B cell (primary cell): ENCODE data around the gene SREBF1. TPM values are rescaled to one million over a fixed set of nuclear protein-coding genes. Genes with fewer than 3 reads are reported as not detected.

ENCODE experiments used
- ATAC-seq: fragments of 200-7000 bp; cut with Tn5 transposase; one replicate; pipeline ENCODE4 v1.10.0; 2021; ENCODE audit warnings: low read depth, mild to moderate bottlenecking, moderate number of reproducible peaks, moderate library complexity
- CTCF ChIA-PET: fragments of 350-600 bp; sonication (Branson Sonifier 250); formaldehyde crosslinking; loops from one replicate; lab custom pipeline; 2021; ENCODE audit warnings: antibody characterized with exemption, inconsistent platforms; lab: Charles Lee
- POLR2A ChIA-PET: fragments of 350-600 bp; sonication (Branson Sonifier 250); formaldehyde crosslinking; loops from one replicate; lab custom pipeline; 2021; ENCODE audit warnings: antibody characterized with exemption; lab: Charles Lee
- DNase-seq: peaks from one replicate; pipeline ENCODE4 v3.0.0; 2013
- H2AFZ ChIP-seq: 2 replicates; pipeline ENCODE4 v1.6.1; 2012; ENCODE audit warnings: mild to moderate bottlenecking, low read depth, low read length; ENCODE audit not compliant: insufficient read depth, poor library complexity, severe bottlenecking
- H3K27ac ChIP-seq, 2 donors: 1 replicate in 1 of 2; 2 replicates in 1 of 2; pipeline ENCODE4 v1.5.1; 2012 to 2013; ENCODE audit warnings: low read length in 2 of 2, mild to moderate bottlenecking in 2 of 2, moderate library complexity in 1 of 2
- H3K27me3 ChIP-seq, 4 experiments: fragments of 200-600 bp in 1 of 4; sonication (generic) in 1 of 4; replicated peaks in 1 of 4; 1 replicate in 2 of 4; 2 replicates in 2 of 4; pipeline versions ENCODE4 v1.6.1 to v1.7.0; 2013 to 2016; ENCODE audit warnings: low read length in 3 of 4, mild to moderate bottlenecking in 2 of 4, mixed read lengths in 1 of 4, moderate library complexity in 1 of 4; ENCODE audit not compliant: insufficient read depth in 4 of 4, control insufficient read depth in 3 of 4; ENCODE audit errors: control extremely low read depth in 1 of 4
- H3K36me3 ChIP-seq, 2 experiments: replicated peaks in 1 of 2; 1 replicate in 1 of 2; 2 replicates in 1 of 2; pipeline versions ENCODE4 v1.6.1 to v1.7.1; 2013; ENCODE audit warnings: low read length in 1 of 2; ENCODE audit not compliant: insufficient read depth in 2 of 2, control insufficient read depth in 1 of 2; ENCODE audit errors: control extremely low read depth in 1 of 2, extremely low read depth in 1 of 2
- H3K4me1 ChIP-seq, 2 donors: fragments of 200-600 bp in 1 of 2; sonication (generic) in 1 of 2; 1 replicate in 1 of 2; 2 replicates in 1 of 2; pipeline versions ENCODE4 v1.5.1 to v1.6.1; 2013 to 2017; ENCODE audit warnings: low read length in 2 of 2; ENCODE audit not compliant: control insufficient read depth in 2 of 2, insufficient read depth in 2 of 2
- H3K4me2 ChIP-seq: replicated peaks from 2 replicates; pipeline ENCODE3; 2012; ENCODE audit warnings: mild to moderate bottlenecking, low read depth, low read length; ENCODE audit not compliant: poor library complexity, severe bottlenecking
- H3K4me3 ChIP-seq, 5 experiments: fragments of 200-600 bp in 1 of 5; sonication (generic) in 1 of 5; 1 replicate in 3 of 5; 2 replicates in 2 of 5; pipeline versions ENCODE4 v1.5.1 to v1.7.0; 2011 to 2016; ENCODE audit warnings: low read length in 4 of 5, mild to moderate bottlenecking in 4 of 5, low read depth in 2 of 5, control low read depth in 1 of 5, moderate library complexity in 1 of 5; ENCODE audit not compliant: insufficient read depth in 1 of 5; ENCODE audit errors: control extremely low read depth in 1 of 5, extremely low read depth in 1 of 5
- H3K79me2 ChIP-seq: fragments of 200-600 bp; sonication (generic); one replicate; pipeline ENCODE4 v1.6.0; 2016; ENCODE audit warnings: low read length; ENCODE audit not compliant: control insufficient read depth, insufficient read depth
- H3K9ac ChIP-seq: fragments of 200-600 bp; sonication (generic); 2 replicates; pipeline ENCODE4 v1.6.1; 2017; ENCODE audit warnings: mild to moderate bottlenecking, low read length, moderate library complexity
- H3K9me3 ChIP-seq, 3 donors: one replicate each; pipeline versions ENCODE4 v1.6.1 to v1.7.1; 2013; ENCODE audit warnings: low read length in 2 of 3; ENCODE audit not compliant: control insufficient read depth in 2 of 3, insufficient read depth in 1 of 3; ENCODE audit errors: control extremely low read depth in 1 of 3
- H4K20me1 ChIP-seq: 2 replicates; pipeline ENCODE4 v1.6.0; 2012; ENCODE audit warnings: mild to moderate bottlenecking, low read length; ENCODE audit not compliant: insufficient read depth, control insufficient read depth, poor library complexity, severe bottlenecking
- H3K27ac Mint-ChIP-seq: one replicate; pipeline ENCODE4 v1.8.0; 2021; ENCODE audit warnings: mixed read lengths
- H3K27me3 Mint-ChIP-seq: one replicate; pipeline ENCODE4 v1.8.0; 2021; ENCODE audit warnings: mixed read lengths
- H3K4me1 Mint-ChIP-seq: one replicate; pipeline ENCODE4 v1.8.0; 2021; ENCODE audit warnings: mixed read lengths
- H3K4me3 Mint-ChIP-seq: one replicate; pipeline ENCODE4 v1.8.0; 2021; ENCODE audit warnings: mixed read lengths
- H3K9me3 Mint-ChIP-seq: one replicate; pipeline ENCODE4 v1.8.0; 2022; ENCODE audit warnings: mixed read lengths; ENCODE audit not compliant: insufficient read depth
- CTCF ChIP-seq: fragments of 200-600 bp; IDR thresholded peaks from one replicate; pipeline ENCODE4 v1.8.0; 2022; ENCODE audit warnings: antibody characterized with exemption, mild to moderate bottlenecking
- EZH2 ChIP-seq: IDR thresholded peaks from 2 replicates; pipeline ENCODE4 v1.6.1; 2012; ENCODE audit warnings: borderline replicate concordance, low read depth, mild to moderate bottlenecking, moderate library complexity, low read length; ENCODE audit not compliant: insufficient read depth, poor library complexity, severe bottlenecking
- WGBS: methylation state at CpG from one replicate; pipeline ENCODE4 v1.1.5; 2013; ENCODE audit warnings: missing lambda C conversion rate; ENCODE audit not compliant: insufficient coverage; 5-methylcytosine and 5-hydroxymethylcytosine counted together
- intact Hi-C: fragments of 100-400 bp; cut with micrococcal nuclease; formaldehyde crosslinking; loops from one replicate; pipeline ENCODE4 v1.10.0; 2022
- polyA plus RNA-seq: library from polyadenylated mRNA; depleted of rRNA; stranded (reverse); fragments of >200 nt; gene quantifications from 2 replicates; pipeline ENCODE4 v1.2.3, GENCODE V29; 2012
- total RNA-seq, 2 donors: library from RNA; stranded (reverse); fragments of 120-200 nt in 1 of 2; gene quantifications; 1 replicate in 1 of 2; 2 replicates in 1 of 2; pipeline versions ENCODE4 v1.2.3 to v1.2.4, GENCODE V29; 2013 to 2022

Gene SREBF1
- total and polyA plus RNA-seq, 2 donors (not counting 1 experiment from before 2014, with no cell fraction given): 21.6 to 34.9 TPM

- peaks cover 14% of the 10 kb centered on the region for H4K20me1 ChIP-seq
- peaks cover 7% of the 10 kb centered on the region for H3K4me1 Mint-ChIP-seq
- no peak overlapping the region for H3K9ac ChIP-seq
- no peak overlapping the region for H2AFZ ChIP-seq
- no peak overlapping the region for H3K4me2 ChIP-seq
- H3K4me3 ChIP-seq: no peak overlapping the region
- WGBS: 96% methylated on average over 52 of the region's 68 CpGs
- no peaks in the 10 kb centered on the region for H3K9me3 ChIP-seq
- intact Hi-C loops: no loop called here
- H3K4me1 ChIP-seq: peaks cover 0 to 9% of the 10 kb centered on the region in 2 donors
- no peaks in the 10 kb centered on the region for H3K9me3 Mint-ChIP-seq
- no peaks in the 10 kb centered on the region for H3K79me2 ChIP-seq
- ATAC-seq: no peak
- H3K4me3 Mint-ChIP-seq: no peak overlapping the region
- ChIA-PET POLR2A (interaction anchor here (1.0 kb wide), 1 partner anchor 127 kb away, joined by 3 read pairs; no protein-coding TSS in a partner anchor), CTCF (interaction anchor here (0.6 to 6.4 kb wide), 10 partner anchors 15 to 130 kb away, joined by 3 to 109 read pairs (median 12); partner anchors contain the start of gene RAI1)
- TF ChIP-seq CTCF (no peak), EZH2 (no peak)
- DNase-seq: no peak
- H3K27me3 ChIP-seq: no peaks in the 10 kb centered on the region
- no peak overlapping the region for H3K27ac ChIP-seq
- peaks cover 0 to 18% of the 10 kb centered on the region in 2 experiments for H3K36me3 ChIP-seq
- H3K27ac Mint-ChIP-seq: no peak overlapping the region
- H3K27me3 Mint-ChIP-seq: no peaks in the 10 kb centered on the region
These were observed 26.5 kb downstream of the SREBF1 start for GRCh38 chr17:17810084-17810894.

- no peaks in the 10 kb centered on the region for H3K27me3 ChIP-seq
- intact Hi-C loops: no loop called here
- no peak overlapping the region for H2AFZ ChIP-seq
- Mint-ChIP-seq H3K4me3 (no peak overlapping the region), H3K9me3 (no peaks in the 10 kb centered on the region), H3K27me3 (no peaks in the 10 kb centered on the region), H3K27ac (no peak overlapping the region), H3K4me1 (peaks cover 7% of the 10 kb centered on the region)
- ChIA-PET POLR2A (interaction anchor here (1.0 kb wide), 1 partner anchor 126 kb away, joined by 3 read pairs; no protein-coding TSS in a partner anchor), CTCF (interaction anchor here (1.4 to 1.8 kb wide), 2 partner anchors 51 to 110 kb away, joined by 6 to 8 read pairs; no protein-coding TSS in a partner anchor)
- DNase-seq: no peak
- H3K79me2 ChIP-seq: no peaks in the 10 kb centered on the region
- no peak overlapping the region for H3K4me2 ChIP-seq
- no peak overlapping the region for H3K4me3 ChIP-seq
- ATAC-seq: no peak
- H3K9me3 ChIP-seq: no peaks in the 10 kb centered on the region
- H3K4me1 ChIP-seq: peaks cover 0 to 9% of the 10 kb centered on the region in 2 donors
- TF ChIP-seq EZH2: no peak
- TF ChIP-seq CTCF: no peak
- H3K9ac ChIP-seq: no peak overlapping the region
- H3K36me3 ChIP-seq: peaks cover 0 to 14% of the 10 kb centered on the region in 2 experiments
- H3K27ac ChIP-seq: no peak overlapping the region
- H4K20me1 ChIP-seq: peaks cover 14% of the 10 kb centered on the region
- WGBS: 94% methylated on average over 49 of the region's 52 CpGs
These were observed 27.2 kb downstream of the SREBF1 start for GRCh38 chr17:17809531-17810083.
